Uterus (tissue), 2 donors: ENCODE data around the gene PPFIBP2.

ENCODE experiments used
- CTCF ChIP-seq, 4 experiments: fragments of 200-600 bp in 2 of 4; fragments of 450-650 bp in 2 of 4; sonication (generic) in 2 of 4; IDR thresholded peaks; one replicate each; pipeline ENCODE4 v1.5.1; 2016 to 2019; ENCODE audit warnings: antibody characterized with exemption in 4 of 4, mild to moderate bottlenecking in 2 of 4, moderate library complexity in 1 of 4
- POLR2A ChIP-seq, 2 donors: fragments of 450-650 bp; IDR thresholded peaks; one replicate each; pipeline ENCODE4 v1.6.1; 2016; ENCODE audit warnings: antibody characterized with exemption in 2 of 2, mild to moderate bottlenecking in 1 of 2, moderate library complexity in 1 of 2

DNA sequence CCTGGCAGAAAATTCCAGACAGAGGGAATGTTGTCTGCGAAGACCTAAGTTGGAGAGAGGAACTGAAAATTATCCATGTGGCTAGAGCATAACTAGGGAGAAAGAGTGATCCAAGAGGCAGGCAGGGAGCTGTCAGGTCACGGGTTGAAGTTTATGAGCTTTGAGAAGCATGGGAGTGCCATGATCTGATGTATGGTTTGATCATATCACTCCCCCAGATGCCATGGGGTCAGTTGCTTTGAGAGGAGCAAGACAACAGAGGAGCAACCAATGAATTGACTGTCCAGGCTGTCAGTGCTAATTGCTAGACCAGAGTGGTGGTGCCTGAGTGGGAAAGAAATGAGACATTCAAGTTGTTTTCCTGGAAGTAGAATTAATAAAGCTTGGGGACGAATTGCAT is 105.5 kb downstream of the PPFIBP2 start:
- TF ChIP-seq CTCF (IDR thresholded peaks at IDR 0.05) (no peak), POLR2A (IDR thresholded peaks at IDR 0.05) (no peak)
